ENCODE measurements around the gene SYN1.

DNA sequence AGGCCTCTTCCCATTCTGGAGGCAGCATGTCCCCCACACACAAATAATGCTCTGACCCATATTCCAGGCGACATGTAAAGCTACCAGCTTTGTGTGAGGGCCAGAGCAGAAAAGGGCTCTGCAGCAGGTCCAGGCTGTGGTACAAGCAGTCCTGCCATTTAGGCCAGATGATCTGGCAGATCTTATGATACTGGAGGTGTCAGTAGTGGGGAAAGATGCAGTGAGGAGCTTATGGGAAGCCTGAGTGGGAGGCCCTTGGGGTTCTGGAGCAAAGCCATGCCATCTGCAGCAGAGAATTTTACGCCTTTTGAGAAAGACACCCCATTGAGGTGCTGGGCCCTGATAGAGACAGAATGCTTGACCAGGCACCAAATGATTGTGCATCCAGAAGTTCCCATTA is 7.7 kb downstream of the SYN1 start:
- TF ChIP-seq, protein P1, sequence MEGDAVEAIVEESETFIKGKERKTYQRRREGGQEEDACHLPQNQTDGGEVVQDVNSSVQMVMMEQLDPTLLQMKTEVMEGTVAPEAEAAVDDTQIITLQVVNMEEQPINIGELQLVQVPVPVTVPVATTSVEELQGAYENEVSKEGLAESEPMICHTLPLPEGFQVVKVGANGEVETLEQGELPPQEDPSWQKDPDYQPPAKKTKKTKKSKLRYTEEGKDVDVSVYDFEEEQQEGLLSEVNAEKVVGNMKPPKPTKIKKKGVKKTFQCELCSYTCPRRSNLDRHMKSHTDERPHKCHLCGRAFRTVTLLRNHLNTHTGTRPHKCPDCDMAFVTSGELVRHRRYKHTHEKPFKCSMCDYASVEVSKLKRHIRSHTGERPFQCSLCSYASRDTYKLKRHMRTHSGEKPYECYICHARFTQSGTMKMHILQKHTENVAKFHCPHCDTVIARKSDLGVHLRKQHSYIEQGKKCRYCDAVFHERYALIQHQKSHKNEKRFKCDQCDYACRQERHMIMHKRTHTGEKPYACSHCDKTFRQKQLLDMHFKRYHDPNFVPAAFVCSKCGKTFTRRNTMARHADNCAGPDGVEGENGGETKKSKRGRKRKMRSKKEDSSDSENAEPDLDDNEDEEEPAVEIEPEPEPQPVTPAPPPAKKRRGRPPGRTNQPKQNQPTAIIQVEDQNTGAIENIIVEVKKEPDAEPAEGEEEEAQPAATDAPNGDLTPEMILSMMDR (optimal IDR thresholded peaks at IDR 0.05 in 1 of 3, IDR thresholded peaks at IDR 0.05 in 1 of 3, conservative IDR thresholded peaks at IDR 0.05 in 1 of 3; ENCODE audit: extremely low read depth in 1 of 3, insufficient read depth in 2 of 3, low read length in 3 of 3): no peak
- no peak for TF ChIP-seq EZH2 (IDR thresholded peaks at IDR 0.05; ENCODE audit: low read length)
